Measurements from ENCODE around the gene DLX2. TPM values are rescaled to one million over a fixed set of nuclear protein-coding genes. Genes with fewer than 3 reads are reported as not detected.
"Not testable (repeated sequence)": the region's sequence is repeated elsewhere in the genome, so short reads cannot be mapped to it uniquely, and the experiment has no call there.

The DLX2 gene
- total RNA-seq, 1 donor from 2014 or later = 17.6 TPM

GRCh38 chr2:172072706-172073105, 30.0 kb downstream of the DLX2 start:
- Mint-ChIP-seq H3K4me3 (ENCODE audit: unreplicated experiment) (no peak overlapping the region), H3K27ac (ENCODE audit: unreplicated experiment) (no peak overlapping the region), H3K27me3 (ENCODE audit: unreplicated experiment) (no peaks in the 10 kb centered on the region), H3K9me3 (ENCODE audit: unreplicated experiment) (no peaks in the 10 kb centered on the region), H3K4me1 (ENCODE audit: unreplicated experiment) (peaks cover 8% of the 10 kb centered on the region), H3K36me3 (ENCODE audit: unreplicated experiment) (peaks cover 4% of the 10 kb centered on the region)
- DNase-seq (ENCODE audit: extremely low spot score, unreplicated experiment) = no peak
- no peak for TF ChIP-seq CTCF (IDR thresholded peaks at IDR 0.05)

DNA sequence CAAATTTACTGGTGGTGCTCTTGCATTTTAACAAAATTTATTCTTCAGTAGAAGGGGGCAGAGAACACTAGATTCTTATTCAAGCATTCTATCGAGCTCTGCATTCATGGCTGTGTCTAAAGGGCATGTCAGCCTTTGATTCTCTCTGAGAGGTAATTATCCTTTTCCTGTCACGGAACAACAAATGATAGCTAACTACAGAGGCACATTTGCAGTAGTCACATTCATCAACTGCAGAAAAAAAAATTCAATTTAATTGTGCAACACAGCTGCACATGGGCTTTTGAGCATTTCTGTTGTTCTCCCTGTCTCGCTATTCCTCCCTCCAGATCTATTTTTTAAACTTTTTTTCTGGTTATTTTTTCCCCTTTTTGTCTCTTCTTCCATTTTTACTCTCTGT, 30.4 kb downstream of the DLX2 start:
- no peaks in the 10 kb centered on the region for H3K9me3 Mint-ChIP-seq (ENCODE audit: unreplicated experiment)
- no peaks in the 10 kb centered on the region for H3K27me3 Mint-ChIP-seq (ENCODE audit: unreplicated experiment)
- peak; percentile 1 for TF ChIP-seq CTCF (IDR thresholded peaks at IDR 0.05)
- peaks cover 4% of the 10 kb centered on the region for H3K36me3 Mint-ChIP-seq (ENCODE audit: unreplicated experiment)
- no peak overlapping the region for H3K4me3 Mint-ChIP-seq (ENCODE audit: unreplicated experiment)
- H3K27ac Mint-ChIP-seq (ENCODE audit: unreplicated experiment) = no peak overlapping the region
- peaks cover 8% of the 10 kb centered on the region for H3K4me1 Mint-ChIP-seq (ENCODE audit: unreplicated experiment)
- DNase-seq (ENCODE audit: extremely low spot score, unreplicated experiment) = no peak

GRCh38 chr2:172070936-172071335, 31.8 kb downstream of the DLX2 start:
- H3K27ac Mint-ChIP-seq (ENCODE audit: unreplicated experiment) = no peak overlapping the region
- H3K27me3 Mint-ChIP-seq (ENCODE audit: unreplicated experiment) = no peaks in the 10 kb centered on the region
- no peak for TF ChIP-seq CTCF (IDR thresholded peaks at IDR 0.05)
- no peak for DNase-seq (ENCODE audit: extremely low spot score, unreplicated experiment)
- peaks cover 6% of the 10 kb centered on the region for H3K36me3 Mint-ChIP-seq (ENCODE audit: unreplicated experiment)
- H3K4me1 Mint-ChIP-seq (ENCODE audit: unreplicated experiment) = peaks cover 8% of the 10 kb centered on the region
- H3K9me3 Mint-ChIP-seq (ENCODE audit: unreplicated experiment) = no peaks in the 10 kb centered on the region
- H3K4me3 Mint-ChIP-seq (ENCODE audit: unreplicated experiment) = no peak overlapping the region

DNA sequence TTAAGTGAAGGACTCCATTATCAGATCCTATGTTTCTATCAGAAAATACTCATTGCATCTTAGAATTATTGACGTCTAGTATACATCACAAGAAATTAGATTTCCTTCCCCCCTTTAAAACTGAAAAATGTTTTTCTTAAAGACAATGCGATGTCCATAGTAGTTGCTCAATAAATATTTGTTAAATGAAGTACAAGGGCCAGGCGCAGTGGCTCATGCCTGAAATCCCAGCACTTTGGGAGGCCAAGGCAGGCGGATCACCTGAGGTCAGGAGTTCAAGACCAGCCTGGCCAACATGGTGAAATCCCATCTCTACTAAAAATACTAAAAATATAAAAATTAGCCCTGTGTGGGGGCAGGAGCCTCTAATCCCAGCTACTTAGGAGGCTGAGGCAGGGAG, 34.8 kb downstream of the DLX2 start:
- H3K4me1 Mint-ChIP-seq (ENCODE audit: unreplicated experiment); H3K27ac Mint-ChIP-seq (ENCODE audit: unreplicated experiment); H3K27me3 Mint-ChIP-seq (ENCODE audit: unreplicated experiment); H3K9me3 Mint-ChIP-seq (ENCODE audit: unreplicated experiment); H3K4me3 Mint-ChIP-seq (ENCODE audit: unreplicated experiment); DNase-seq (ENCODE audit: extremely low spot score, unreplicated experiment): not testable (repeated sequence)
- H3K36me3 Mint-ChIP-seq (ENCODE audit: unreplicated experiment) = peaks cover 15% of the 10 kb centered on the region

DNA sequence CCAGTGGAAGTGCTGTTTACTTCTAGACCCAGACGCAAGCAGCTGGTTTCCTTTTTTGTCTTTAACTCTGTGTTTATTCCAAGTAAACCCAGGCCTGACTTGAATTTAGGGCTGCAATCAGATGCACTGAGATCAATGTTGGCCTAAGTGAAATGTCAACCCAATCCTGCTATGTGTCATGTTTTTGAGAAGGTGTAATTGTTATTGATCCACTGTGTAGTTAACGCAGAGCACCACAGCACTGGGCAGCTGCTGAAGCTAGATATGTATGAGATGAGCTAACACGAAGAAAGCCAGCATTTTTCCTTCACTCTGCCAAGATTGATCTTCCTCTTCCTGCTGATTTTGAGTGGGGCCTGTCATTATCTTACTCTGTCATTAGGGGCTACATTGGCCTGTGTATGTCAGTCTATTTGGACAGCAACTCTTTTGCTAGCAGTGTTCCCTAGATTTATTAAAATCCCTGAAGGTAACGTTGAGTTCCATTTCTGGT, 36.3 kb downstream of the DLX2 start:
- TF ChIP-seq CTCF (IDR thresholded peaks at IDR 0.05) = no peak
- H3K4me3 Mint-ChIP-seq (ENCODE audit: unreplicated experiment) = no peak overlapping the region

DNA sequence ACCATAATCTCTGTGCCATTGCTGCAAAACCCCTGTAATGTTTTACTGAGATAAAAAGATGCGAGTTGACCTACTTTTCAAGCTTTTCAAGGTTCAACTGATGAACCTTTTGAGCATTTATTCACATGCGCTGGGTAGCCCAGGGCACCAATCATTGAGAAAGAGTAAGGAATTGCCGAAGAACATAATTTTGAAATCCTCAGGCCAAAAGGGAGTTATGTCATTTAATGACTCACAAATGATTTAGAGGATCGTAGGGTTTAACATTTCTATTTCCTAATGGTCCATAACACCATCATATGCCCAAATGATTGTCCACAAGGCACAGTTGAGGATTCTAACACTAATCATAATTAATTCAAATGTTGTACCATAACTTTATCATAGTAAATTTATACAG, 37.6 kb downstream of the DLX2 start:
- Mint-ChIP-seq H3K27me3 (ENCODE audit: unreplicated experiment) (peaks cover 2% of the 10 kb centered on the region), H3K36me3 (ENCODE audit: unreplicated experiment) (peaks cover 19% of the 10 kb centered on the region), H3K4me3 (ENCODE audit: unreplicated experiment) (no peak overlapping the region), H3K4me1 (ENCODE audit: unreplicated experiment) (no peaks in the 10 kb centered on the region), H3K27ac (ENCODE audit: unreplicated experiment) (no peak overlapping the region), H3K9me3 (ENCODE audit: unreplicated experiment) (no peaks in the 10 kb centered on the region)
- no peak for TF ChIP-seq CTCF (IDR thresholded peaks at IDR 0.05)
- no peak for DNase-seq (ENCODE audit: extremely low spot score, unreplicated experiment)

More for the DNA sequence above, 36.3 kb downstream of the DLX2 start:
- DNase-seq (ENCODE audit: extremely low spot score, unreplicated experiment) = no peak
- Mint-ChIP-seq H3K27ac (ENCODE audit: unreplicated experiment) (no peak overlapping the region), H3K36me3 (ENCODE audit: unreplicated experiment) (peaks cover 23% of the 10 kb centered on the region), H3K4me1 (ENCODE audit: unreplicated experiment) (no peaks in the 10 kb centered on the region), H3K9me3 (ENCODE audit: unreplicated experiment) (no peaks in the 10 kb centered on the region), H3K27me3 (ENCODE audit: unreplicated experiment) (peaks cover 2% of the 10 kb centered on the region)

Measured in osteocyte (in vitro differentiated cells).